Measurements from ENCODE around the gene MACROD2.

The MACROD2 gene

GRCh38 chr20:14582855-14583254 lies 587.5 kb downstream of the MACROD2 start:
- Histone ChIP-seq H3K9ac (ENCODE audit: low read length) (no peak overlapping the region), H2AFZ (ENCODE audit: low read depth, low read length, severe bottlenecking) (no peak overlapping the region), H3K27ac (ENCODE audit: low read depth, low read length) (no peak overlapping the region), H3K9me2 (replicated peaks; ENCODE audit: insufficient read depth, low read length) (no peaks in the 10 kb centered on the region), H3K4me3 (ENCODE audit: insufficient read depth, low read length, poor library complexity, severe bottlenecking) (no peak overlapping the region), H3K9me3 (ENCODE audit: insufficient read depth, low read length) (no peaks in the 10 kb centered on the region), H3K27me3 (ENCODE audit: low read length) (no peaks in the 10 kb centered on the region), H3K79me2 (ENCODE audit: insufficient read depth, low read length) (no peaks in the 10 kb centered on the region), H4K20me1 (ENCODE audit: low read depth, low read length) (no peaks in the 10 kb centered on the region), H3K36me3 (ENCODE audit: low read length) (no peaks in the 10 kb centered on the region), H3K4me2 (ENCODE audit: low read depth, low read length, poor library complexity, severe bottlenecking) (no peak overlapping the region), H3F3A (ENCODE audit: insufficient read depth) (no peaks in the 10 kb centered on the region)
- no peak for TF ChIP-seq CTCF (IDR thresholded peaks at IDR 0.05; ENCODE audit: insufficient read depth, low read length, poor library complexity, severe bottlenecking)
- no peak for TF ChIP-seq EZH2phosphoT487 (conservative IDR thresholded peaks at IDR 0.05; ENCODE audit: low read length)

DNA sequence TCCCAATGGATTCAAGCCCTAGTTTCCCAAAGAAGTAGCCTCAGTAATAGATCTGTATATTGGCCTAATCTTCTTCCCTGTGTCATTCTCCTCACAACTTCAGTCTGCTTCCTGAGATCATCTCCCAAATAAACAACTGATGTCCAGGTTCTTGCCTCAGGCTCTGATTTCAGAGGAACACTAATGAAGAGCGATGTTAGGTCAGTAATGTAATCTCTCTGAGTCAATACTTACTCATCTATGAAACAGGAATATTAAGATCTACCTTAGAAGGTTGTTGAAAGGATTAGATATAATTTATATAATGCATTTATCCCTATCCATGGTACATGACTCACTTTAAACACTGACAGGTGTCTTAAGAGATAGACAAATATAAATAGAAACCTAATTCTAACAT lies 588.1 kb downstream of the MACROD2 start:
- Histone ChIP-seq H3K9me3 (ENCODE audit: insufficient read depth, low read length) (no peaks in the 10 kb centered on the region), H3K4me3 (ENCODE audit: insufficient read depth, low read length, poor library complexity, severe bottlenecking) (no peak overlapping the region), H3K79me2 (ENCODE audit: insufficient read depth, low read length) (no peaks in the 10 kb centered on the region), H3K36me3 (ENCODE audit: low read length) (no peaks in the 10 kb centered on the region), H3F3A (ENCODE audit: insufficient read depth) (no peaks in the 10 kb centered on the region), H2AFZ (ENCODE audit: low read depth, low read length, severe bottlenecking) (no peak overlapping the region), H3K4me2 (ENCODE audit: low read depth, low read length, poor library complexity, severe bottlenecking) (no peak overlapping the region), H3K27me3 (ENCODE audit: low read length) (no peaks in the 10 kb centered on the region), H3K9ac (ENCODE audit: low read length) (no peak overlapping the region), H4K20me1 (ENCODE audit: low read depth, low read length) (no peaks in the 10 kb centered on the region), H3K27ac (ENCODE audit: low read depth, low read length) (no peak overlapping the region), H3K9me2 (replicated peaks; ENCODE audit: insufficient read depth, low read length) (no peaks in the 10 kb centered on the region)
- TF ChIP-seq CTCF (IDR thresholded peaks at IDR 0.05; ENCODE audit: insufficient read depth, low read length, poor library complexity, severe bottlenecking), result no peak
- TF ChIP-seq EZH2phosphoT487 (conservative IDR thresholded peaks at IDR 0.05; ENCODE audit: low read length), result no peak

DNA sequence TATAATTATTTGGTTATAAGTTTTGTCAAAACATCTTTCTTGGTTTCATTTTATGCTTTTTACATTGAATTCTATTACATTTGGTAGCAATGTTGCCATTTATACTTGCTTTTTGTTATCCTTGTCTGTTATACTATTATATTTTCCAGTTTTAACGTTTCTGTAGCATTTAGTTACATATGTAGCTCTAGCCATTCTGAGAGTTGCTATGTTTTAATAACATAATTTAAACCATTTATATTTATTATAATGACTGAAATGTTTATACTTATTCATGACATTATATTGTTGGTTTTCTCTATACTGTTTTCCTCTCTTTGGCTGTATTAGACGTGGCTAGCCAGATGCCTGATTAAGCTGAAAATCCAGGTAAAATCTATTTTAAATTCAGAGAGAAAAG lies 594.1 kb downstream of the MACROD2 start:
- Histone ChIP-seq H3K27ac (ENCODE audit: low read depth, low read length) (no peak overlapping the region), H3K9me2 (replicated peaks; ENCODE audit: insufficient read depth, low read length) (no peaks in the 10 kb centered on the region), H2AFZ (ENCODE audit: low read depth, low read length, severe bottlenecking) (no peak overlapping the region), H3K4me3 (ENCODE audit: insufficient read depth, low read length, poor library complexity, severe bottlenecking) (no peak overlapping the region), H3K9me3 (ENCODE audit: insufficient read depth, low read length) (no peaks in the 10 kb centered on the region), H4K20me1 (ENCODE audit: low read depth, low read length) (no peaks in the 10 kb centered on the region), H3K36me3 (ENCODE audit: low read length) (no peaks in the 10 kb centered on the region), H3K79me2 (ENCODE audit: insufficient read depth, low read length) (no peaks in the 10 kb centered on the region), H3K4me2 (ENCODE audit: low read depth, low read length, poor library complexity, severe bottlenecking) (no peak overlapping the region), H3K27me3 (ENCODE audit: low read length) (no peaks in the 10 kb centered on the region), H3F3A (ENCODE audit: insufficient read depth) (no peaks in the 10 kb centered on the region), H3K9ac (ENCODE audit: low read length) (no peak overlapping the region)
- no peak for TF ChIP-seq EZH2phosphoT487 (conservative IDR thresholded peaks at IDR 0.05; ENCODE audit: low read length)
- no peak for TF ChIP-seq CTCF (IDR thresholded peaks at IDR 0.05; ENCODE audit: insufficient read depth, low read length, poor library complexity, severe bottlenecking)

GRCh38 chr20:14595051-14595450 lies 599.7 kb downstream of the MACROD2 start:
- no peak overlapping the region for H3K4me3 ChIP-seq (ENCODE audit: insufficient read depth, low read length, poor library complexity, severe bottlenecking)
- no peaks in the 10 kb centered on the region for H3K27me3 ChIP-seq (ENCODE audit: low read length)
- H3K79me2 ChIP-seq (ENCODE audit: insufficient read depth, low read length), result no peaks in the 10 kb centered on the region
- H4K20me1 ChIP-seq (ENCODE audit: low read depth, low read length), result no peaks in the 10 kb centered on the region
- H3K9me3 ChIP-seq (ENCODE audit: insufficient read depth, low read length), result no peaks in the 10 kb centered on the region
- H3K36me3 ChIP-seq (ENCODE audit: low read length), result no peaks in the 10 kb centered on the region
- H3K27ac ChIP-seq (ENCODE audit: low read depth, low read length), result no peak overlapping the region
- no peak overlapping the region for H3K4me2 ChIP-seq (ENCODE audit: low read depth, low read length, poor library complexity, severe bottlenecking)
- no peak overlapping the region for H2AFZ ChIP-seq (ENCODE audit: low read depth, low read length, severe bottlenecking)
- TF ChIP-seq EZH2phosphoT487 (conservative IDR thresholded peaks at IDR 0.05; ENCODE audit: low read length) (no peak), CTCF (IDR thresholded peaks at IDR 0.05; ENCODE audit: insufficient read depth, low read length, poor library complexity, severe bottlenecking) (no peak)
- no peak overlapping the region for H3K9ac ChIP-seq (ENCODE audit: low read length)
- H3F3A ChIP-seq (ENCODE audit: insufficient read depth), result no peaks in the 10 kb centered on the region
- no peaks in the 10 kb centered on the region for H3K9me2 ChIP-seq (replicated peaks; ENCODE audit: insufficient read depth, low read length)
